Erythroblast (primary cell): Measurements from ENCODE around the gene CSNK1A1.
"Not testable (repeated sequence)": the region's sequence is repeated elsewhere in the genome, so short reads cannot be mapped to it uniquely, and the experiment has no call there.

Source experiments
- DNase-seq, 2 experiments: peaks; one replicate each; lab custom pipeline; 2025; lab: John Stamatoyannopoulos, UW
- GATA1 ChIP-seq: IDR thresholded peaks from 2 replicates; pipeline ENCODE4 v1.6.1; 2011; ENCODE audit warnings: low read depth, mild to moderate bottlenecking, control low read depth, low read length, moderate library complexity
- POLR2A ChIP-seq: IDR thresholded peaks from 2 replicates; pipeline ENCODE4 v1.6.1; 2011; ENCODE audit warnings: mild to moderate bottlenecking, low read length

Gene CSNK1A1

DNA sequence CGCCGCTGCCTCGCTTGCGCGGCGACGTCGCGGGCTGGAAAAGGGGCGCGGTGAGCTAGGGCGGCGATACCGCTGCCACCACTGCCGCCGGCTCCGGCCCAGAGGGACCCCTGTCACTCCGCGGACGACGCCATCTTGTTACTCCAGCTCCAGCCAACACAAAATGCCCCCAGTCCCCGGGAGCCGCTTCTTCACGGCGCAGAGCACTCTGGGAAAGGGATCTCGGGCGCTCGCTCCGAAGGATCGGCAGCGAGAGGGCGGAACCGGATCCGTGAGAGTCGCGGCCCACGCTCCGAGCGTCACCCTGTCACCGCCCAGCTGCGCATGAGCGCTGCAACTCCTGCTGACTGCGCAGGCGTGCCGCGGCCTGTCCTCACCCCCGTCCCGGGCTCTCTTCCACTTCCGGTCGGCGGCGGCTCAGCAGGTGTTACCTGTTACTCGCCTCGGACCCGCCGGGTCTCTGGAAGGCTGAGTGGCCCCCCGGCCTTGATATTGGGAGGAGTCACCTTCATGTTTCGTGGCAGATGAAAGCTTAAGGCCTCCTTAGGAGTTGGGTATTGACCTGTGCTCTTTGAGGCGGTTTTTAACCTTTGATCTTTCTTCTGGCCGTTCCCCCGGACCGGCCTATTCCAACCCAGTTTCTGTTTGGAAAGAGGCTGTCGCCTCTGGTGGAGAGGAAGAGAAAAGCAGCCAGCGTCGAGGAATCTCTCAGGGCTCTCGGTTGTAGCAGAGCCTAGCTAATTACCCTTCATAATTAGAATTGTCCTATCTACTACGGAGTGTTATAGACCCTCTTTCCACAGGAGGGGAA lies at the start of gene CSNK1A1:
Gene CSNK1A1, minus strand, starts transcription at position 213 of the 811 bp plus-strand sequence. CDS start 475 bp downstream, outside the sequence.
- no peak for TF ChIP-seq GATA1
- TF ChIP-seq POLR2A, result peak; percentile 99
- peak; percentile 99 to 100 for DNase-seq

DNA sequence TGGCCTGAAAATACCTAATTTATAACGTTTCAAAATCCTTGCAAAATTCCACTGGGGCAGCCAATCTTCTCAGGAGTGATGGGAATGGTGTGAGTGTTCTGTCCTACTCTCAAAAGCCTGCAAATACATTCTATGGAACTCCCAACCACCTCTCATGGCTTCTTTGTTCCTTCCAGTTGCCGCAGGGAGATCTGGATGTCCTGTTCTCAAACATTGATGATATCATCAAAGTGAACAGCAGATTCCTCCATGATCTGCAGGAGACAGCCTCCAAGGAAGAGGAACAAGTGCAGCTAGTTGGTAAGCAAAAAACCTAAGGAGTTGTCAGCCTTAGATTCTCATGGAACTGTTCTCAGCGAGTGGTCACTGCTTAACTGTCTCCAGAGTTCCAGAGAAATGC lies 49.7 kb upstream of the CSNK1A1 start:
- TF ChIP-seq POLR2A (no peak), GATA1 (no peak)
- DNase-seq, result no peak

- TF ChIP-seq POLR2A, result no peak
- no peak for TF ChIP-seq GATA1
- no peak for DNase-seq
These were observed 48.1 kb upstream of the CSNK1A1 start for GRCh38 chr5:149599375-149599774.

DNA sequence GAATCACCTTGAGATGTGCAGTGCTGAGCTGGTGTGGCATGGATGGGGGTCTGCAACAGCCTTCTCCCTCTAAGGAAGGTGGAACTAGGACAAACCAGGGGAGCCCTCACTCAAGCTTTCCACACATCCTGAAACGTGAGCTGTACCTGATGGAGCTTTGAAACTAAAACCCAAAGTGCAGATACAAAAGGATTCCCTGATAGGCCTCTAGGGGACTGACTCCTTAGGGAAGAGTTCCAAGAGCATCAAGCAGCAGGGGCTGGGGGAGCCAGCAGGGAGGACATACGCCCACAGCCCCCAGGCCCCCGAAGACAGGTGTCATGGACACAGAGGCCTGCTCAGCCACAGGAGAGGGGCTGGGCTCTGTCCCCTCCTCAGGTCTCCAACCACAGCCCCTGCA lies 47.7 kb upstream of the CSNK1A1 start:
- TF ChIP-seq POLR2A (no peak), GATA1 (no peak)
- DNase-seq, result no peak

DNA sequence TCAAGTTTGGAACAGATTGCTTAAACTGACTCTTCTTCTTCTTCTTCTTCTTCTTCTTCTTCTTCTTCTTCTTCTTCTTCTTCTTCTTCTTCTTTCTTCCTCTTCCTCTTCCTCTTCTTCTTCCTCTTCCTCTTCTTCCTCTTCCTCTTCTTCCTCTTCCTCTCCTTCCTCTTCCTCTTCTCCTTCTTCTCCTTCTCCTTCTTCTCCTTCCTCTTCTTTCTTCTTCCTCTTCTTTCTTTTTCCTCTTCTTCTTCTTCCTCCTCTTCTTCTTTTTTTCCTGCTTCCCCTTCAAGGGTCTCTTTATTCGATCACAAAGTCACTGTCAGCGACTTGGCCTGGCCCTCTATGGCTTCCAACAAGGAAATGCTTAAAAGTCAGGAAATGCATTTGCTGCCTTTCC lies 47.0 kb upstream of the CSNK1A1 start:
- not testable (repeated sequence) for DNase-seq

DNA sequence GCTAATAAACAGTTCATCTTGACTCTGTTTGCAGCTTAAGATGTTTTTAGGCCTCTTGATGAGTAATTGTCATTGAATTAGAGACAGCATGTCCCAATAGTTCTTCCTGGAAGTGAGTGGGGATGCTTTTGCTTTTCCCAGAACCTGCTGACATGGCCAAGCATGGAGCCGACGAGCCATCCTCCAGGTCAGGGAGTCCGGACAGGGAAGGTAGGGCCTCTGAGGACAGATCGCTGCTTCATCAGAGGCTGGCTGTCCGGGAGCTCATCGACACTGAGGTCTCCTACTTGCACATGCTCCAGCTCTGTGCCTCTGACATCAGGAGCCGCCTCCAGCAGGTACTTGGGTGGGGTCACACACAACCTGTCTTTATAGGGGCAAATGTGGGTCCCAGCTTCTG lies 46.4 kb upstream of the CSNK1A1 start:
- TF ChIP-seq POLR2A, result no peak
- no peak for TF ChIP-seq GATA1

GRCh38 chr5:149596712-149597111 lies 45.5 kb upstream of the CSNK1A1 start:
- TF ChIP-seq GATA1 (no peak), POLR2A (no peak)
- no peak for DNase-seq

More for the DNA sequence above, 46.4 kb upstream of the CSNK1A1 start:
- DNase-seq, result no peak

GRCh38 chr5:149595105-149595504 lies 43.9 kb upstream of the CSNK1A1 start:
- not testable (repeated sequence) for DNase-seq

GRCh38 chr5:149594206-149594895 lies 43.1 kb upstream of the CSNK1A1 start:
- TF ChIP-seq GATA1, result no peak
- peak; percentile 15 for TF ChIP-seq POLR2A
- DNase-seq, result no peak

DNA sequence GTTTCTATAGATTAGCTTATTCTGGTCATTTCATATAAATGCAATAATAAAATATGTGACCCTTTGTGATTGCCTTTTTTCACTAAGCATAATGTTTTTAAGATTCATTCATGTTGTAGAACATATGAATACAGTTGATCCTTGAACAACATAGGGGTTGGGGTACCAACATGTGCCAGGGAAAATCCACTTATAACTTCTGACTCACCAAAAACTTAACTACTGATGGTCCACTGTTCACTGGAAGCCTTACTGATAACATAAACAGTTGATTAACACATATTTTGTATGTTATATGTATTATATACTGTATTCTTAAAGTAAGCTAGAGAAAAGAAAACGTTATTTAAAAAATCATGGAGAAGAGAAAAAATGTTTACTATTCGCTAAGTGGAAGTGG lies 42.1 kb upstream of the CSNK1A1 start:
- no peak for DNase-seq

GRCh38 chr5:149588936-149589335 lies 37.7 kb upstream of the CSNK1A1 start:
- TF ChIP-seq POLR2A, result no peak
- no peak for TF ChIP-seq GATA1
- DNase-seq, result peak in 1 of 2 experiments; percentile 35

More for the DNA sequence above, 42.1 kb upstream of the CSNK1A1 start:
- TF ChIP-seq POLR2A (no peak), GATA1 (no peak)

- TF ChIP-seq POLR2A (no peak), GATA1 (no peak)
- DNase-seq, result no peak
These were observed 35.6 kb upstream of the CSNK1A1 start for GRCh38 chr5:149586708-149587318.

GRCh38 chr5:149585910-149586309 lies 34.7 kb upstream of the CSNK1A1 start:
- no peak for DNase-seq
- no peak for TF ChIP-seq GATA1
- no peak for TF ChIP-seq POLR2A

- TF ChIP-seq POLR2A (no peak), GATA1 (no peak)
- DNase-seq, result no peak
These were observed 32.9 kb upstream of the CSNK1A1 start for GRCh38 chr5:149584121-149584520.
